Epithelial cell of esophagus (primary cell): ENCODE data around the gene BCL11B.

Experiments used
- DNase-seq: peaks from one replicate; pipeline ENCODE4 v3.0.0; 2010; ENCODE audit warnings: low read depth
- H3K4me3 ChIP-seq: 2 replicates; pipeline ENCODE4 v1.5.1; 2011; ENCODE audit warnings: mild to moderate bottlenecking, low read length, control low read depth
- TF ChIP-seq, protein P1 (sequence below): IDR thresholded peaks from 2 replicates; pipeline ENCODE4 v1.5.1; 2011; ENCODE audit warnings: low read depth, mild to moderate bottlenecking, low read length, control low read depth, inconsistent platforms; ENCODE audit not compliant: insufficient read depth; ENCODE audit errors: missing control alignments

The BCL11B gene

DNA sequence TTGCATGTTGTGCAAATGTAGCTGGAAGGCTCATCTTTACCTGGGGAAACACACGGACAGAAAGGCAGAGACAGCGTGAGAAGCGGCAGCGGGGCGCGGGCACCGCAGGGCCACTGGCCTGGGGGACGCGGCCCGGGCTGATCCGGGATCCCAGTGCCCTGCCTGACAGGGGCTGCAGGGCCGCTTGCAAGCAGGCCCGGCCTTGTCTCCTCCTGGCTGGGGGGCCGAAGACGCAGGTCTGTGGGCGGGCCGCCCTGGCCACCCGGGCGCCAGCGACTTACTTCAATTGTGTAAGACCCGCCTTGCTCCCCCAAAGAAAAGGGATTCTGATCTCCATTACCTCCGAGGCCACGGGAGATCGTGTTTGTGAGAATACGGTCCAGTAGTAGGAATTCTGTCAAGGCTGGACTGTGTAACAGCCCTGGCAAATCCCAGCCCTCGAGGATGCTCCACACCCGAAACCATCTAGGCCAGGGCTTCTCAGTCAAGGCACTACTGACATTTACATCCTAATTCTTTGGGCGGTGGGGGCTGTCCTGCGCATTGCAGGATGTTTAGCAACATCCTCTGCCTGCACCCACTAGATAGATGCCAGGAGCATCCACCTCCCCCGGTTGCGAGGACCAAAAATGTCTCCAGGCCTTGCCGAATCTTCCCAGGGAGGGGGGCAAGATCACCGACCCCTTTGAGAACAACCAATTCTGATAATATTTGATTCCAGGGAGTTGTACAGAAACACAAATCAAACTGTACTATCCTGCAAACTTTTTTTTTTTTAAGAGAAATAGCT lies 95.6 kb downstream of the BCL11B start:
- TF ChIP-seq, protein P1, sequence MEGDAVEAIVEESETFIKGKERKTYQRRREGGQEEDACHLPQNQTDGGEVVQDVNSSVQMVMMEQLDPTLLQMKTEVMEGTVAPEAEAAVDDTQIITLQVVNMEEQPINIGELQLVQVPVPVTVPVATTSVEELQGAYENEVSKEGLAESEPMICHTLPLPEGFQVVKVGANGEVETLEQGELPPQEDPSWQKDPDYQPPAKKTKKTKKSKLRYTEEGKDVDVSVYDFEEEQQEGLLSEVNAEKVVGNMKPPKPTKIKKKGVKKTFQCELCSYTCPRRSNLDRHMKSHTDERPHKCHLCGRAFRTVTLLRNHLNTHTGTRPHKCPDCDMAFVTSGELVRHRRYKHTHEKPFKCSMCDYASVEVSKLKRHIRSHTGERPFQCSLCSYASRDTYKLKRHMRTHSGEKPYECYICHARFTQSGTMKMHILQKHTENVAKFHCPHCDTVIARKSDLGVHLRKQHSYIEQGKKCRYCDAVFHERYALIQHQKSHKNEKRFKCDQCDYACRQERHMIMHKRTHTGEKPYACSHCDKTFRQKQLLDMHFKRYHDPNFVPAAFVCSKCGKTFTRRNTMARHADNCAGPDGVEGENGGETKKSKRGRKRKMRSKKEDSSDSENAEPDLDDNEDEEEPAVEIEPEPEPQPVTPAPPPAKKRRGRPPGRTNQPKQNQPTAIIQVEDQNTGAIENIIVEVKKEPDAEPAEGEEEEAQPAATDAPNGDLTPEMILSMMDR, result no peak
- DNase-seq, result no peak
- H3K4me3 ChIP-seq, result no peak overlapping the region

DNA sequence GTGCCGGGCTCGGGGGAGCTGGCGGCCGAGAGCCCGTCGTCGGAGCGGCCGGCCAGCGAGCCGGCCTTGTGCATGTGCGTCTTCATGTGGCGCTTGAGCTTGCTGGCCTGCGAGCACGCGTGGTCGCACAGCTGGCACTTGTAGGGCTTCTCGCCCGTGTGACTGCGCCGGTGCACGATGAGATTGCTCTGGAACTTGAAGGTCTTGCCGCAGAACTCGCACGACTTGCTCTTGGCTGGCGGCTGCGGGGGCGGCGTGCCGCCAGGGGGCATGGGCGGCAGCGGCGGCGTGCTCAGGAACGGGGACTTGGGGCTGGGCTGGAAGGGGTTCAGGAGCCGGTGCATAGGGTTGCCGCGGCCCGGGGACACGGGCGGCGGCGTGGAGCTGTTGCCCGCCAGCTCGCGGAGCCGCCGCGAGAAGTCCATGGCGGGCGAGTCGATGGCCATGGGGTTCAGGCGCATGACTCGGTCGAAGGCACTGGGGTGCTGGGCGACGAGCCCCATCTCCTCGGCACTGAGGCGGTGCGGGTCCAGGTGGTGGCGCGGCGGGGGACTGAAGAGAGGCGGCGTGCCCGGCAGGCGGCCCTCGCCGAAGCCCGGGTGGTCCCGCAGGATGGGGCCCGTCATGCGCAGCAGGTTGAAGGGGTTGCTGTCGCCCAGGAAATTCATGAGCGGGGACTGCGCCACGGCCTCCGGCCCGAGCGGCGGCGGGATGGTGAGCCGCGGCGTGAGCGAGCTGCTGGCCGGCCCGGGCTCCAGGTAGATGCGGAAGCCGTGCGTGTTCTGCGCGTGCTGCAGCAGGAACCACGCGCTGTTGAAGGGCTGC lies 96.5 kb downstream of the BCL11B start:
- TF ChIP-seq, protein P1, result no peak
- no peak overlapping the region for H3K4me3 ChIP-seq
- no peak for DNase-seq

DNA sequence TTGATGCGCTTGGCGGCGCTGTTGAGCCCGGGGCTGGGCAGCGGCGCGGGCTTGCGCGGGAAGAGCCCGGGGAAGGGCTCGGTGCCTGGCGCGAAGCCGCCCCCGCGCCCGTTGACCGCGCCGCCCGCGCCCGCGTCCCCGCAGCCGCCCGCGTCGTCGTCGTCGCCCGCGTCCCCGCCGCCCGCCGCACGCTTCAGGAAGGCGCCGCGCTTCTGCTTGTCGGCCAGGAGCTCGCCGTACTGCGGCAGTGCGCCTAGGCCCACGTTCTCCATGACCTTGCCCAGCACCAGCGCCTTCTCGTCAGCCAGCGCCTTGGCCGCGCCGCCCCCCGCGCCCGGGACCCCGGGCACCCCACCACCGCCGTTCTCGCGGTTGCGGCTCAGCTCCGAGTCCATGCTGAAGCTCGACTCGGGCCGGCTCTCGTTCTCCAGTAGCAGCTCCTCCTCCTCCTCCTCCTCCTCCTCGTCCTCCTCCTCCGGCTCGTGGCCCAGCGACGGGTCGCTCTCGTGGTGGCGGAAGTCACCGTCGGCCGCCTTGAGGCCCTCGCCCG lies 97.2 kb downstream of the BCL11B start:
- H3K4me3 ChIP-seq, result no peak overlapping the region
- TF ChIP-seq, protein P1, result no peak
- DNase-seq, result no peak

GRCh38 chr14:99174081-99174769 lies 97.8 kb downstream of the BCL11B start:
- no peak overlapping the region for H3K4me3 ChIP-seq
- no peak for DNase-seq
- TF ChIP-seq, protein P1, result no peak

DNA sequence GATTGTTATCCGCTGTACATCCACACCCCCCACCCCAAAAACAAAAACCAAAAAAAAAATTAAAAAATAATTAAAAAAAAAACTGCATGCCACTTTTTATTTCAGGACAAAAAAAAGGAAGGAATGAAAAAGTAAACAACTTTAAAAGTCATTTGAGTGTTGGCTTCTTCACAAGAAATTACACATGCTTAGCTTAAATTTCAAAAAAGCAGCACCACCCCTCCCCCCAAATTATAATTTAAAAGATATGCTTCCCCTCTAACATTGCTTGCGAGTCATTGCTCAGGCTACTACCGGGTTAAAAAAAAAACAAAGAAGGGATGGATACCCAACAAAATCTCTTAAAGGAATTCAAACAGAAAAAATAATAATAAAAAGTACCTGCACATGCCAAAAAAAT lies 98.5 kb downstream of the BCL11B start:
- TF ChIP-seq, protein P1, result no peak
- no peak for DNase-seq
- no peak overlapping the region for H3K4me3 ChIP-seq

DNA sequence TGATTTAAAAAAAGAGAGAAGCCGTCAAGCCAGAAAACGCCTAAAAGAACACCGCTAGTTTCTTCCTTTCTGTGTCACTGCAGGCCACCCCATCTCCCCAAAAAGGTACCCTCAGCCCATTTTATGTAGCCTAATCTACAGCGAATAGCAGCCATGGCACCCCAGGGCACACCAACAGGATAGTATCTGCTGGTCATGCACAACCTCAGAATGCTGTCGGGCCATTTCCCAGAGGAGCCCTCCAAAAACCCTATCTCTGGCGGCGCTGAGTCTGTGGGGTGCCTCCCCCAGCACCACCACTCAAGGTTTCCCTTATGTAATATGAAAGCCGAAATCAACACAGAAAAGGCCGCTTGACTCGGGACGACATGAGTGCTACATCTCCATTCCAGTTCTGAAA lies 98.9 kb downstream of the BCL11B start:
- DNase-seq, result no peak
- TF ChIP-seq, protein P1, result no peak
- no peak overlapping the region for H3K4me3 ChIP-seq
